Measurements from ENCODE around the gene LY6G5C.

Gene LY6G5C

GRCh38 chr6:31660381-31661261 is 20.2 kb downstream of the LY6G5C start, which contains the start of gene C6orf47:
Gene C6orf47 (minus strand): TSS chr6:31660778. CDS start chr6:31659947, 831 bp downstream.
- DNase-seq = peak; percentile 88

- DNase-seq = peak; percentile 75
Measured at GRCh38 chr6:31659649-31660380, 21.1 kb downstream of the LY6G5C start.

- no peak for DNase-seq
Measured at GRCh38 chr6:31658983-31659648, 21.8 kb downstream of the LY6G5C start.

- no peak for DNase-seq
Measured at GRCh38 chr6:31658158-31658688, 22.6 kb downstream of the LY6G5C start.

- DNase-seq = no peak
Measured at GRCh38 chr6:31657406-31658157, 23.3 kb downstream of the LY6G5C start.

GRCh38 chr6:31655349-31656237 is 25.3 kb downstream of the LY6G5C start, which contains the start of gene APOM:
Gene APOM (plus strand): TSS chr6:31655894. CDS start chr6:31655967, 73 bp downstream.
- no peak for DNase-seq

GRCh38 chr6:31654574-31655348 is 26.1 kb downstream of the LY6G5C start:
- no peak for DNase-seq

- DNase-seq = no peak
Measured at GRCh38 chr6:31652925-31653724, 27.7 kb downstream of the LY6G5C start.

- DNase-seq = no peak
Measured at GRCh38 chr6:31651602-31652191, 29.2 kb downstream of the LY6G5C start.

GRCh38 chr6:31645325-31645724 is 35.5 kb downstream of the LY6G5C start:
- no peak for DNase-seq

GRCh38 chr6:31643818-31644454 is 36.9 kb downstream of the LY6G5C start:
- no peak for DNase-seq

- DNase-seq = no peak
Measured at GRCh38 chr6:31642798-31643570, 37.9 kb downstream of the LY6G5C start.

- DNase-seq = no peak
Measured at GRCh38 chr6:31641370-31641769, 39.5 kb downstream of the LY6G5C start.

- no peak for DNase-seq
Measured at GRCh38 chr6:31640612-31641011, 40.3 kb downstream of the LY6G5C start.

- DNase-seq = no peak
Measured at GRCh38 chr6:31639449-31639861, 41.4 kb downstream of the LY6G5C start.

- DNase-seq = no peak
Measured at GRCh38 chr6:31639043-31639442, 41.8 kb downstream of the LY6G5C start.
